ENCODE measurements around the gene TRAPPC12. TPM values are rescaled to one million over a fixed set of nuclear protein-coding genes. Genes with fewer than 3 reads are reported as not detected.
"Not testable (repeated sequence)": the region's sequence is repeated elsewhere in the genome, so short reads cannot be mapped to it uniquely, and the experiment has no call there.

TRAPPC12 gene
- 37.3 and 47.2 TPM in 2 replicates for total RNA-seq

- peak; percentile 71 for DNase-seq (ENCODE audit: low read depth)
Measured at GRCh38 chr2:3379647-3380534, at the start of gene TRAPPC12. TSS of gene TRAPPC12 (plus strand) at chr2:3379694. CDS start at chr2:3387624, 7,930 bp downstream.

GRCh38 chr2:3332133-3332532 lies 47.4 kb upstream of the TRAPPC12 start:
- no peak for DNase-seq (ENCODE audit: low read depth)

- DNase-seq (ENCODE audit: low read depth) = no peak
Measured at GRCh38 chr2:3334392-3335345, 44.8 kb upstream of the TRAPPC12 start.

- no peak for DNase-seq (ENCODE audit: low read depth)
Measured at GRCh38 chr2:3336844-3337243, 42.6 kb upstream of the TRAPPC12 start.

GRCh38 chr2:3338340-3338739 lies 41.2 kb upstream of the TRAPPC12 start:
- no peak for DNase-seq (ENCODE audit: low read depth)

- no peak for DNase-seq (ENCODE audit: low read depth)
Measured at GRCh38 chr2:3340144-3340543, 39.4 kb upstream of the TRAPPC12 start.

GRCh38 chr2:3341336-3341735 lies 38.2 kb upstream of the TRAPPC12 start:
- DNase-seq (ENCODE audit: low read depth) = no peak

GRCh38 chr2:3342324-3342723 lies 37.2 kb upstream of the TRAPPC12 start:
- DNase-seq (ENCODE audit: low read depth) = no peak

GRCh38 chr2:3343012-3343411 lies 36.5 kb upstream of the TRAPPC12 start:
- no peak for DNase-seq (ENCODE audit: low read depth)

- DNase-seq (ENCODE audit: low read depth) = no peak
Measured at GRCh38 chr2:3344897-3345296, 34.6 kb upstream of the TRAPPC12 start.

- DNase-seq (ENCODE audit: low read depth) = no peak
Measured at GRCh38 chr2:3345621-3346020, 33.9 kb upstream of the TRAPPC12 start.

- DNase-seq (ENCODE audit: low read depth) = peak; percentile 21
Measured at GRCh38 chr2:3348767-3349166, 30.7 kb upstream of the TRAPPC12 start.

- peak; percentile 52 for DNase-seq (ENCODE audit: low read depth)
Measured at GRCh38 chr2:3349211-3349693, 30.2 kb upstream of the TRAPPC12 start.

GRCh38 chr2:3354986-3355385 lies 24.5 kb upstream of the TRAPPC12 start:
- DNase-seq (ENCODE audit: low read depth) = no peak

- DNase-seq (ENCODE audit: low read depth) = peak; percentile 51
Measured at GRCh38 chr2:3355951-3356569, 23.4 kb upstream of the TRAPPC12 start.

GRCh38 chr2:3356799-3357198 lies 22.7 kb upstream of the TRAPPC12 start:
- peak; percentile 68 for DNase-seq (ENCODE audit: low read depth)

- DNase-seq (ENCODE audit: low read depth) = not testable (repeated sequence)
Measured at GRCh38 chr2:3357446-3357845, 22.0 kb upstream of the TRAPPC12 start.

GRCh38 chr2:3357926-3358325 lies 21.6 kb upstream of the TRAPPC12 start:
- DNase-seq (ENCODE audit: low read depth) = no peak

GRCh38 chr2:3361518-3362389 lies 17.7 kb upstream of the TRAPPC12 start:
- no peak for DNase-seq (ENCODE audit: low read depth)

- DNase-seq (ENCODE audit: low read depth) = no peak
Measured at GRCh38 chr2:3365219-3365618, 14.3 kb upstream of the TRAPPC12 start.

- DNase-seq (ENCODE audit: low read depth) = no peak
Measured at GRCh38 chr2:3368261-3368722, 11.2 kb upstream of the TRAPPC12 start.
